Breast epithelium (tissue), 4 donors: ENCODE measurements around the gene PRKD2. TPM values are rescaled to one million over a fixed set of nuclear protein-coding genes. Genes with fewer than 3 reads are reported as not detected.

Experiments used
- DNase-seq, 2 donors: peaks; one replicate each; pipeline ENCODE4 v3.0.0-alpha.2; 2019; ENCODE audit warnings: low spot score in 2 of 2
- H3K27ac ChIP-seq, 2 donors: fragments of 200-600 bp; sonication (generic) in 1 of 2; one replicate each; pipeline ENCODE4 v1.5.1; 2016 to 2019; ENCODE audit warnings: mild to moderate bottlenecking in 1 of 2
- H3K27me3 ChIP-seq, 2 donors: fragments of 200-600 bp; sonication (generic) in 1 of 2; one replicate each; pipeline versions ENCODE4 v1.5.1 to v1.6.0; 2017 to 2019; ENCODE audit warnings: control low read depth in 1 of 2, mild to moderate bottlenecking in 1 of 2
- H3K36me3 ChIP-seq: fragments of 200-600 bp; one replicate; pipeline ENCODE4 v1.5.1; 2019
- H3K4me1 ChIP-seq, 2 donors: fragments of 200-600 bp; sonication (generic); one replicate each; pipeline ENCODE4 v1.5.1; 2016 to 2019; ENCODE audit warnings: control low read depth in 1 of 2
- H3K4me3 ChIP-seq, 3 donors: fragments of 200-600 bp; sonication (generic); 1 replicate in 2 of 3; 2 replicates in 1 of 3; pipeline ENCODE4 v1.5.1; 2016 to 2019; ENCODE audit warnings: mild to moderate bottlenecking in 3 of 3, moderate library complexity in 2 of 3
- H3K9me3 ChIP-seq, 2 donors: fragments of 200-600 bp; sonication (generic) in 1 of 2; one replicate each; pipeline ENCODE4 v1.5.1; 2016 to 2019; ENCODE audit warnings: control low read depth in 1 of 2
- CTCF ChIP-seq, 3 donors: fragments of 450-650 bp; IDR thresholded peaks; one replicate each; pipeline ENCODE4 v1.5.1; 2016 to 2017; ENCODE audit warnings: antibody characterized with exemption in 3 of 3, mild to moderate bottlenecking in 3 of 3, moderate library complexity in 3 of 3
- POLR2A ChIP-seq: fragments of 450-650 bp; IDR thresholded peaks from one replicate; pipeline ENCODE4 v1.6.1; 2016; ENCODE audit warnings: antibody characterized with exemption, mild to moderate bottlenecking, moderate library complexity
- POLR2AphosphoS5 ChIP-seq, 3 donors: sonication (generic); formaldehyde crosslinking; IDR thresholded peaks; one replicate each; pipeline ENCODE4 v1.6.1; 2017; ENCODE audit warnings: antibody characterized with exemption in 3 of 3
- intact Hi-C: fragments of 100-400 bp; cut with DNase I; formaldehyde crosslinking; loops from one replicate; pipeline ENCODE4 v1.15.1; 2023; ENCODE audit warnings: low total_unique reads
- total RNA-seq, 3 donors: library from RNA; depleted of rRNA; stranded (reverse); fragments of >200 nt; gene quantifications; one replicate each; pipeline ENCODE4 v1.1.0, GENCODE V29; 2016

Gene PRKD2
- total RNA-seq, 3 donors from 2014 or later, result 13.1 to 36.7 (median 25.5) TPM

- H3K27ac ChIP-seq, result no peak within 1 kb of the TSS
- no peaks in the 10 kb centered on the region for H3K27me3 ChIP-seq
- H3K36me3 ChIP-seq, result no peaks in the 10 kb centered on the region
- H3K9me3 ChIP-seq, result no peaks in the 10 kb centered on the region
- no peak within 1 kb of the TSS for H3K4me3 ChIP-seq
- H3K4me1 ChIP-seq, result peaks cover 0 to 9% of the 10 kb centered on the region in 2 donors
- intact Hi-C loops, result no loop called here
- TF ChIP-seq POLR2A (no peak), POLR2AphosphoS5 (IDR thresholded peaks at IDR 0.05) (no peak), CTCF (IDR thresholded peaks at IDR 0.05) (no peak)
- no peak for DNase-seq
Measured at GRCh38 chr19:46635920-46636761, 80.8 kb downstream of the PRKD2 start, which contains the start of gene GNG8. Gene GNG8, minus strand, starts transcription at chr19:46636202. Its CDS starts 1,520 bp downstream, at chr19:46634682.

- H3K27ac ChIP-seq, result peak overlapping the region in 1 of 2 donors; percentile 16
- H3K36me3 ChIP-seq, result no peaks in the 10 kb centered on the region
- no peak for TF ChIP-seq POLR2A
- no peak for TF ChIP-seq POLR2AphosphoS5 (IDR thresholded peaks at IDR 0.05)
- no peak for TF ChIP-seq CTCF (IDR thresholded peaks at IDR 0.05)
- intact Hi-C loops, result no loop called here
- no peaks in the 10 kb centered on the region for H3K27me3 ChIP-seq
- H3K9me3 ChIP-seq, result no peaks in the 10 kb centered on the region
- peaks cover 4 to 9% of the 10 kb centered on the region in 2 donors for H3K4me1 ChIP-seq
- no peak for DNase-seq
- peak overlapping the region in 2 of 3 donors; percentile 47 to 53 for H3K4me3 ChIP-seq
Measured at GRCh38 chr19:46634656-46635218, 82.2 kb downstream of the PRKD2 start.

DNA sequence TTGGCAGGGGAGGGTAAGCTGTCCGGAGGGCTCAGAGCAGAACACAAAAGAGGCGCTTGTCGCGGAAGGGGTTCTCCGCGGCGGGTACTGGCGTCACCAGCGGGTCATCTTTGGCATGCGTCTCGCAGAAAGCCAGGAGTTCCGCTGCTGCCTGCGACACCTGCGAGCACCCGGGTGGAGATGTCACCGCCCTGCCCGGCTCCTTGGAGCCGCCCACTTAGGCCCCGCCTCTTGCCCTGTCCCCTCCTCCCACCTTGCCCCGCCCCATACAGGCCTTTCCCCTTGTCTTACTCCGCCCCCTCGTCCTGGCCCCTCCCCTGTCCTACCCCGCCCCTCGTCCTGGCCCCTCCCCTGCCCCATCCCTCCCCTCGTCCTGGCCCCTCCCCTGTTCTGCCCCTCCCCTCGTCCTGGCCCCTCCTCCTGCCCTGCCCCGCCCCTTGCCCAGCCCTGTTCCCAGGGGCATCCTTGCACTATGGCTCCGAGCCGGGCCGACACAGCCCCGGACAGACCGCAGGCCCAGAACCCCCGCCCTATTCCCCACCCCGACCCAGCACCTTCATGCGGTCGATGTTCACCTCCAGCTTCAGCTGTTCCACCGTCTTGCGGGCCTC is 82.8 kb downstream of the PRKD2 start:
- peak; percentile 87 to 91 for DNase-seq
- peak overlapping the region in 1 of 2 donors; percentile 16 for H3K27ac ChIP-seq
- H3K4me1 ChIP-seq, result peaks cover 4% of the 10 kb centered on the region in 2 donors
- peak overlapping the region in 2 of 3 donors; percentile 47 to 53 for H3K4me3 ChIP-seq
- TF ChIP-seq POLR2AphosphoS5 (IDR thresholded peaks at IDR 0.05), result no peak
- TF ChIP-seq POLR2A, result no peak
- TF ChIP-seq CTCF (IDR thresholded peaks at IDR 0.05), result no peak
- intact Hi-C loops, result no loop called here
- no peaks in the 10 kb centered on the region for H3K27me3 ChIP-seq
- H3K36me3 ChIP-seq, result no peaks in the 10 kb centered on the region
- no peaks in the 10 kb centered on the region for H3K9me3 ChIP-seq

DNA sequence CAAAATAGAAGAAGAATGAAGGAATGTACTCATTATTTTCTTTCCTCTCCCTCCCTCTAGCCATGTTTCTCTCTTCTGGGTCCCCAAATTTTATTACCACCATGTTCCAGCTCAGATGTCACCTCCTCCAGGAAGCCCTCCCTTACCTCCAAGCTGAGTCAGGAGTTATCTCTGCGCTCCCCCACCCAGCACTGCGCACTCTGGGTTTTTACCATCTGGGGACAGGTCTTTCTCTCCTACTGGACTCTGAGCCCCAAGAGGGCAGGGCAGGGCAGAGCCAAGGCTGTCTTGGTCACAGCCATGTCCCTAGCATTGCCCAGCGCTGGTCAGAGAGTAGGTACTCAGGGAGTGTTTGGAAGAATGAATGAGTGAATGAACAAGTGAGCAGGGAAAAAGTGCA is 83.8 kb downstream of the PRKD2 start:
- H3K9me3 ChIP-seq, result no peaks in the 10 kb centered on the region
- no peak for DNase-seq
- H3K4me1 ChIP-seq, result peaks cover 4% of the 10 kb centered on the region in 2 donors
- intact Hi-C loops, result no loop called here
- TF ChIP-seq CTCF (IDR thresholded peaks at IDR 0.05) (no peak), POLR2A (no peak), POLR2AphosphoS5 (IDR thresholded peaks at IDR 0.05) (no peak)
- H3K27me3 ChIP-seq, result no peaks in the 10 kb centered on the region
- no peaks in the 10 kb centered on the region for H3K36me3 ChIP-seq
- peak overlapping the region in 1 of 3 donors; percentile 47 for H3K4me3 ChIP-seq
- H3K27ac ChIP-seq, result no peak overlapping the region
